AG10803 (cell line): ENCODE results near the gene CXCL12.

Experiments used
- DNase-seq: peaks from one replicate; pipeline ENCODE4 v3.0.0; 2010; ENCODE audit warnings: low read depth
- H3K4me3 ChIP-seq: 2 replicates; pipeline ENCODE4 v1.5.1; 2011; ENCODE audit warnings: mild to moderate bottlenecking, low read length, control low read depth
- TF ChIP-seq, protein P1 (sequence below): conservative IDR thresholded peaks from 2 replicates; pipeline ENCODE4 v1.5.1; 2011; ENCODE audit warnings: mild to moderate bottlenecking, low read length, control low read depth, inconsistent platforms

The CXCL12 gene

DNA sequence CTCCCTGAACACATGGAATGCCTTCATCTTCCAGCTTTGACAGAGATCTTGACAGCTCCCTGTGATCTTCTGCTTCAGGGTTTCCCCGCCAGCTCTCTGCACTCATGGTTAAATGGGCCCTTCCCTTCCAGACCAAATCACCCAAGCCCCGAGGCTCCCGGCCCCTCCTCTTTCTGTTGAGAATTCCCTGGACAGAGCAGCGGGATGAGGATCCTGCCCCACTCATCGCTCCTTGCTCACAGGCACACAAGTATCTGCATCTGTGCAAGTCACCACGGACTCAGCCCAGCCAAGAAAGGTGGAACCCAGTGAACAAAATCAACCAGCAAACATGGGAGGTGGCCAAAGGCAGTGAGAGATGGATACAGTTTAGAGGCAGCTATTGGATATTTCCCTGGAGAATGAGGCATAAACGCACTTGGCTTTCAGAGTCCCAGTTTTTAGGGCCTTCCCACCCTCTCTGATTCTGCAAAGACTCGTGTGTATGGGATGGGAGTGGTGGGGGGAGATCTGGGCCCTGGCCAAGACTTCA is 37.7 kb upstream of the CXCL12 start:
- TF ChIP-seq, protein P1, sequence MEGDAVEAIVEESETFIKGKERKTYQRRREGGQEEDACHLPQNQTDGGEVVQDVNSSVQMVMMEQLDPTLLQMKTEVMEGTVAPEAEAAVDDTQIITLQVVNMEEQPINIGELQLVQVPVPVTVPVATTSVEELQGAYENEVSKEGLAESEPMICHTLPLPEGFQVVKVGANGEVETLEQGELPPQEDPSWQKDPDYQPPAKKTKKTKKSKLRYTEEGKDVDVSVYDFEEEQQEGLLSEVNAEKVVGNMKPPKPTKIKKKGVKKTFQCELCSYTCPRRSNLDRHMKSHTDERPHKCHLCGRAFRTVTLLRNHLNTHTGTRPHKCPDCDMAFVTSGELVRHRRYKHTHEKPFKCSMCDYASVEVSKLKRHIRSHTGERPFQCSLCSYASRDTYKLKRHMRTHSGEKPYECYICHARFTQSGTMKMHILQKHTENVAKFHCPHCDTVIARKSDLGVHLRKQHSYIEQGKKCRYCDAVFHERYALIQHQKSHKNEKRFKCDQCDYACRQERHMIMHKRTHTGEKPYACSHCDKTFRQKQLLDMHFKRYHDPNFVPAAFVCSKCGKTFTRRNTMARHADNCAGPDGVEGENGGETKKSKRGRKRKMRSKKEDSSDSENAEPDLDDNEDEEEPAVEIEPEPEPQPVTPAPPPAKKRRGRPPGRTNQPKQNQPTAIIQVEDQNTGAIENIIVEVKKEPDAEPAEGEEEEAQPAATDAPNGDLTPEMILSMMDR = no peak
- no peak overlapping the region for H3K4me3 ChIP-seq
- no peak for DNase-seq

DNA sequence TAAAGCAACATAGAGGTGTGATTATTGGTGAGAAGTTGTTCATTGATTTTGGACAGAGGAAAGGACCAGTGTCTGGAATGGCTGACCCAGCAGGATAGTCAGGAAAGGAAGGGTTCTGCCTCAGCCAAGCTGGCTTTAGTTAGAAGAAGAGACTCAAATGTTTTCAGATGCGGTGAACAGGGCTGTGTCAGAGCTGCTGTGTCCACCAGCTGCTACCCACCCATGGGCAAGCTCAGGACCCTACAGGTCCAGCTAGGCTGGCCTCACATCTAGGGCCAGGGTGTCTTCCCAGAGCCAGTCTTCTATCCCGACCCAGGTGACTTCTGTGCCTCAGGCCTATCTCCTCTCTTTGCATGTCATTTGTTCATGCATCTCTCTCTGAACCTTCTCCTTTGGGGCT is 37.3 kb upstream of the CXCL12 start:
- TF ChIP-seq, protein P1 = no peak
- no peak overlapping the region for H3K4me3 ChIP-seq
- no peak for DNase-seq

DNA sequence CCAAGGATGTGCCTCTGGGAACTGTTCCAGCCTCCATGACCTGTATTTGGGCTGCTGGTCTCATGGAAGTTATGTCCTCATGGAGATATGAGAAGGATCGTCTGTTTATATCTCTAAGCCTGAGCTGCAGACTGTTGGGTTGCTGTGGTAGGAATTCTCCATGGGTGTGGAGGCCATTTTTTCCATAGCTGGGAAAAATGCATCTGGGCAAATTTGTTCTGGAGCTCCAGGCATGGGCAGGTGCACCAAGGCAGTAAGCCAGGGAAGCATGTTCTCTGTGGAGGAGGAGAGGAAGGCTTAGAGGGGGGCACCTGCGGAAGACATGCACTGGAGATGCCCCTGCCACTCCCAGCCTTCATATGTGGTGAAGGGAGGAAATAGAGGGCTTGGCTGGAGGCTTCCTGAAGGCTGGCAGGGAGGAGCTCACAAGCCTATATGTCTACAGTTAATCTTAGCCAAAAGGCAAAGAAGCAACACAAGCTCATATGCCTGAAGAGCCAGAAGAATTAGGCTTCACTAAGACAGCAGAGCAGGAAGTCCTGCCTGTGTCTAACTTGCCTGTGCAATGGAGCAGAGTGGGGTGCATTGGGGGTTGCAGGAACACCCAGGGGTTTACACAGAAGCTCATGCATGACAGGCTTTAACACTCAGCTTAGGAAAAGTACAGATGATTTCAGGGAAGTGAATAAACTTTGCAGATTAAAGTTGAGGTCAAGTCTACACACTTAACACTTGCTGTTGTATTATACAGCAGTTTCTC is 35.1 kb upstream of the CXCL12 start:
- DNase-seq = no peak
- no peak overlapping the region for H3K4me3 ChIP-seq
- TF ChIP-seq, protein P1 = no peak

DNA sequence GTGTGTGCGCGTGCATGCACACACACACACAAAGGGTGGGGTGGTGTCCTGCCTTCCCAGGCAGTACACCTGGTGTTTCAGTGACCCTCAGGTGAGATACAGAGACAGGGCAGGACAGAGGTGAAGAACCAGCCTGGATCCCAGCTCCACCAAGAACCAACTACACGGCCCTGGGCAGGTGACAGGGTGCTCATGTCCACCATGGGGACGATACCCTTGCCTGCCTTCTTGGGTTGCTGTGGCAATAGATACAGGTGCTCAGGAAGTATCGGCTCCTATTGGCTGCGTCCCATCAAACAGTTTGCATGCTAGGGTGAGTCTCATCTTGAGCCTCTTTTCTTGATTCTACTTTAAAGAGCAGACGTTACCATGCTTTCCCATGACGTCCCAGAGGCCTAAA is 33.7 kb upstream of the CXCL12 start:
- no peak for DNase-seq
- H3K4me3 ChIP-seq = no peak overlapping the region
- TF ChIP-seq, protein P1 = no peak

DNA sequence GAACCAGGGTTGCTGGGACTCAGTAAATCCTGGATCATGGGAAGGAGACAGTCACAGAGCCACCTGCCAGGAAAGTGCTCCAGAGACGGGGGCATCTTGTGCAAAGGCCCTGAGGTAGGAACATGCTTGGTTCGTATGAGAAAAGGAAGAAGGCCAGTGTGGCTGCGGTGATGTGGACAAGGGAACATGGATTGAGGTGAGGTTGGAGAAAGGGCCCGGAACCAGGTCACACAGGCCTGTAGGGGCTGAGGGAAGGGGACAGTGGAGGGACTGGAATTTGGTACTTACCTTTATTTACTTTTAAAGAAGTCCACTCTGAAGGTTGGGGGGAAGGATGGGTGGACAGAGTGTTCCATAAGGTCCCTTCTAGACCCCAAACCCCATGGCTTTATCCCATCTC is 32.9 kb upstream of the CXCL12 start:
- TF ChIP-seq, protein P1 = no peak
- H3K4me3 ChIP-seq = no peak overlapping the region
- no peak for DNase-seq

DNA sequence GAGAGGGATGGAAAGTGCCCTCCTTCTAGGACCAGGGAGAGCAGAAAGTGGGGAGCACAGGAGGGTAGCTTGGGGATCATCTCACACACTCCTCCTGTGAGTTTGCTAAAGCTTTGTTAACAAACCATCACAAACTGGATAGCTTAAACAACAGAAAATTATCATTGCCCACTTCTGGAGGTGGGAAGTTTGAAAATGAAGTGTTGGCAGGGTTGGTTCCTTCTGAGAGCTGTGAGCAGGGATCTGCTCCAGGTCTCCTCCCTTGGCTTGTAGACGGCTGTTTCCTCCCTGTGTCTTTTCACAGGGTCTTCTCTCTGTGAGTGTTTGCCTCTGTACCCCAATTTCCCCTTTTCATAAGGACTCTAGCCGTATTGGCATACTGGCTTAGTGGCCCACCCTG is 32.0 kb upstream of the CXCL12 start:
- TF ChIP-seq, protein P1 = no peak
- no peak overlapping the region for H3K4me3 ChIP-seq
- no peak for DNase-seq

DNA sequence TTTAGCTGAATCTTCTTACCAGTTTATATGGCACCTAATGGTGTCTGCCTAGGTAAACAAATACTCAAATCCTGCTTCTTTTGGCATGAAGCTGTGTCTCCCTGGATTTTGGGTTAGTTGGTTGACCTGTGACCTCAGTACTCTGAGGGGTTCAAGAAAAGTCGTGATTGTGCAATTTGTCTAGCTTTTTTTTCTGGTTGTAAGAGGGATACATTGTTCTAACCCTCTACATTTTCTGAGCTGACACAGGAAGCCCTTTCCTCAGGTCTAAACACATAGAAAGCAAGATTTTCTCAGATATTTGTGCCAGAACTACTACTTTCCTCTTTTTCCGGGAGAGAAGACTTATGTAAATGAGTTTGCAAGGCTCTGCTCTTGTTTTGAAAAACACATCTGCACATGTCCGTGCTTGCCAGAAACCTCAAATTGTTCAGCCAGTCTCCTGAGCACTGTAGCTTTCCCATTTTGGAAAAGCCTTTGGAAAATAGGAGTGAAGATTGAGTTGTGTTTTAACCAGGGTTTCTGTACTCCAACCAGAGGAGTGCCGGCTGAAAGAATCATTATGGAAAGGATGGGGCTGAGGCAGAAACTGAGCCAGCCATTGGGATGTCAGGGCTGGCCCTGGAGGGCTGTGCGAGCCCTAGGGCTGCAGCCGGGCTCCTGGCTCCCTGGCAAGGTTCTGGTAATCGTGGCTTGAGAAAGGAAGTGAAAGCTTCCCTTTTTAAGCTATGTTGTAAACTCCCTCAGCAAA is 31.3 kb upstream of the CXCL12 start:
- DNase-seq = peak; percentile 55
- TF ChIP-seq, protein P1 = no peak
- H3K4me3 ChIP-seq = no peak overlapping the region
